GM19328 (cell line): ENCODE measurements around the gene ELFN1.

ENCODE experiments used
- ATAC-seq: cut with Tn5 transposase; IDR thresholded peaks from one replicate; pipeline ENCODE4 v1.9.1; 2021; ENCODE audit warnings: mild to moderate bottlenecking, moderate library complexity; ENCODE audit not compliant: unreplicated experiment

Gene ELFN1

GRCh38 chr7:1675036-1675671 lies 5.1 kb downstream of the ELFN1 start:
- ATAC-seq = no peak

GRCh38 chr7:1675673-1676549 lies 5.8 kb downstream of the ELFN1 start:
- ATAC-seq = no peak

GRCh38 chr7:1676550-1677078 lies 6.5 kb downstream of the ELFN1 start:
- ATAC-seq = no peak

- no peak for ATAC-seq
These were observed 7.4 kb downstream of the ELFN1 start for GRCh38 chr7:1677206-1678080.

- no peak for ATAC-seq
These were observed 8.0 kb downstream of the ELFN1 start for GRCh38 chr7:1678081-1678543.

GRCh38 chr7:1678571-1679325 lies 8.7 kb downstream of the ELFN1 start:
- no peak for ATAC-seq

- ATAC-seq = no peak
These were observed 9.4 kb downstream of the ELFN1 start for GRCh38 chr7:1679326-1679965.

- ATAC-seq = no peak
These were observed 10.1 kb downstream of the ELFN1 start for GRCh38 chr7:1679966-1680730.

GRCh38 chr7:1681581-1681980 lies 11.5 kb downstream of the ELFN1 start:
- no peak for ATAC-seq

GRCh38 chr7:1685000-1685624 lies 15.0 kb downstream of the ELFN1 start:
- no peak for ATAC-seq

- no peak for ATAC-seq
These were observed 18.5 kb downstream of the ELFN1 start for GRCh38 chr7:1688542-1688941.

GRCh38 chr7:1689311-1689710 lies 19.2 kb downstream of the ELFN1 start:
- no peak for ATAC-seq

- no peak for ATAC-seq
These were observed 20.4 kb downstream of the ELFN1 start for GRCh38 chr7:1690359-1690958.

GRCh38 chr7:1691096-1691495 lies 21.0 kb downstream of the ELFN1 start:
- no peak for ATAC-seq

GRCh38 chr7:1691601-1692514 lies 21.8 kb downstream of the ELFN1 start:
- no peak for ATAC-seq

- ATAC-seq = no peak
These were observed 22.7 kb downstream of the ELFN1 start for GRCh38 chr7:1692515-1693418.
